Measurements from ENCODE around the gene TUBGCP2.

TUBGCP2 gene, protein sequence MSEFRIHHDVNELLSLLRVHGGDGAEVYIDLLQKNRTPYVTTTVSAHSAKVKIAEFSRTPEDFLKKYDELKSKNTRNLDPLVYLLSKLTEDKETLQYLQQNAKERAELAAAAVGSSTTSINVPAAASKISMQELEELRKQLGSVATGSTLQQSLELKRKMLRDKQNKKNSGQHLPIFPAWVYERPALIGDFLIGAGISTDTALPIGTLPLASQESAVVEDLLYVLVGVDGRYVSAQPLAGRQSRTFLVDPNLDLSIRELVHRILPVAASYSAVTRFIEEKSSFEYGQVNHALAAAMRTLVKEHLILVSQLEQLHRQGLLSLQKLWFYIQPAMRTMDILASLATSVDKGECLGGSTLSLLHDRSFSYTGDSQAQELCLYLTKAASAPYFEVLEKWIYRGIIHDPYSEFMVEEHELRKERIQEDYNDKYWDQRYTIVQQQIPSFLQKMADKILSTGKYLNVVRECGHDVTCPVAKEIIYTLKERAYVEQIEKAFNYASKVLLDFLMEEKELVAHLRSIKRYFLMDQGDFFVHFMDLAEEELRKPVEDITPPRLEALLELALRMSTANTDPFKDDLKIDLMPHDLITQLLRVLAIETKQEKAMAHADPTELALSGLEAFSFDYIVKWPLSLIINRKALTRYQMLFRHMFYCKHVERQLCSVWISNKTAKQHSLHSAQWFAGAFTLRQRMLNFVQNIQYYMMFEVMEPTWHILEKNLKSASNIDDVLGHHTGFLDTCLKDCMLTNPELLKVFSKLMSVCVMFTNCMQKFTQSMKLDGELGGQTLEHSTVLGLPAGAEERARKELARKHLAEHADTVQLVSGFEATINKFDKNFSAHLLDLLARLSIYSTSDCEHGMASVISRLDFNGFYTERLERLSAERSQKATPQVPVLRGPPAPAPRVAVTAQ

DNA sequence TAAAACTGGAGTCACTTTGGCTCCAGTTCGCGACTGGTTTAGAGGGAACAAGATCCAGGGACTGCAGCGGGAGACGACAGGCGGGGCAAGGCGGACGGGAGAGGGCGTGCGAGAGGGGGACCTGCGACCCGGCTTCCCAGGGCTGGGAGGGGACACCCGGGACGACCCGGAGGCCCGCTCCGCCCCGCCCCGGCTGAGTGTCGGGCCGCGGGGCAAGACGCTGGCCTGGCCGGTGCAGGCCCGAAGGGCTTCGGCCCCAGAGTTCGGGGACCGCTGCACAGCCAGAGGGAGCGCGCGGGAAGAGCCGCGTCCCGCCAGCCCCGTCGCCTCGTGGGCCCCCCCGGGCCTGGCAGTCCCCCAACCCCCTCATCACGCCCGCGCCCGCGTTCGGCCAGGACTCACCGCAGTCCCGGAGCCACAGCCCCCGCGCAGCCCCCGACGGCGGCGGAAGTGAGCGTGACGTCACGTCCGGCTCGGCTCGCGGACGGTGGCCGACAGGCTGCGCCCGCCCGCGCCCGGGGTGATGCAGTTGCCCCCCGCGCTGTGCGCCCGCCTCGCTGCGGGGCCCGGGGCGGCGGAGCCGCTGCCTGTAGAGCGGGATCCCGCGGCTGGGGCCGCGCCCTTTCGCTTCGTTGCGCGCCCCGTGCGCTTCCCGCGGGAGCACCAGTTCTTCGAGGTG lies at the start of gene TUBGCP2, which contains the start of gene ZNF511:
Gene TUBGCP2 (minus strand): TSS at position 452 of the 679 bp plus-strand sequence. CDS start 5,931 bp downstream, outside the sequence.
Gene ZNF511 (plus strand): TSS at position 494 of the 679 bp plus-strand sequence. CDS start 30 bp downstream, at position 524.
- peaks cover 30% of the 10 kb centered on the region for H3K36me3 ChIP-seq (ENCODE audit: insufficient read depth, low read length)
- peak within 1 kb of the TSS; percentile 99 for H3K27ac ChIP-seq (ENCODE audit: low read depth, low read length)
- H3K27me3 ChIP-seq (ENCODE audit: control insufficient read depth in 1 of 2, insufficient read depth in 2 of 2, low read length in 2 of 2), result no peaks in the 10 kb centered on the region
- peak within 1 kb of the TSS; percentile 93 to 95 for H3K4me3 ChIP-seq (ENCODE audit: low read depth in 1 of 2, low read length in 2 of 2)
- H3K9ac ChIP-seq (ENCODE audit: low read length), result peak within 1 kb of the TSS; percentile 88
- no peaks in the 10 kb centered on the region for H3K9me3 ChIP-seq (ENCODE audit: low read length)
- peaks cover 22% of the 10 kb centered on the region for H3K4me1 ChIP-seq (ENCODE audit: insufficient read depth, low read length)

DNA sequence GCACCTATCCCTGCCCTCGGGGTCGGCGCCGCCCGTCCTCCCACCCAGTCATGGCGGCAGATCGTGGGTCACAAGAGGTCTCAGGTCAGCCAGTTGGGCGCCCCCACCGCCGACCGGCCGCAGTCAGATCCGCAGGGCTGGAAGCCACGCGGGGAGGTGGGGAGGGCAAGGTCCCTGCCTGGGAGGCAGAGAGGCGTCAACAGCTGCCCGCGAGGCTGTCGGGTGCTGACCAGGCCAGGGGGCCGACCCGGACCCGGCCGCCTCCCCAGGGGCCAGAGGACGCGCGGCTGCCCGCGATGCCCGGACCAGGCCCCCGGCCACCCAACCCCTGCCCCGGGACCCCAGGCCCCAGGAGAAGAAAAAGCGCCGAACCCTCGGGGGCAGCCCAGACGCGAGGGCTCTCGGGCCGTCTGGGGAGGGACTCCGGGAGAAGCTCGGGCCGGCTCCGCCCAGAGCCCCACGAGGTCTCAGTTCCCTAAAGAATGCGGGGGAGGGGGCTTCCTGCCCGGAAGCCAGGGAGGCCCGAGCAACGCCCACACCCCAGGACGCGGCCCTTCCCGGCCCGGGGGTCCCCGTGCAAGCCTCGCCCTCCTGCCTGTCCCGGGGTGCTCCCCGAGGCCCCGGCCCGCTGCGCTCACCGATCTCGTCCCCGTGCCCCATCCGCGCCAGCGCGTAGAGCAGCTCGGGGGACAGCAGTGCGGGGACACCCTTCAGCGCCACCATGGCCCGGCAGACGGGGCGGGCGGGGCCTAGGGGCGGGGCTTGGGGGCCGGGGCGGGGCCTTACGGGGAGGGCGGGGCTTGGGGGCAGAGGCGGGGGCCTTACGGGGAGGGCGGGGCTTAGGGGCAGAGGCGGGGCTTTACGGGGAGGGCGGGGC lies 48.9 kb upstream of the TUBGCP2 start, which contains the start of gene FUOM:
Gene FUOM (minus strand): TSS at position 735 of the 877 bp plus-strand sequence. CDS start 12 bp downstream, at position 723.
- Histone ChIP-seq H3K9me3 (ENCODE audit: low read length) (no peaks in the 10 kb centered on the region), H3K4me3 (ENCODE audit: low read depth in 1 of 2, low read length in 2 of 2) (peak within 1 kb of the TSS; percentile 18 to 47), H3K4me1 (ENCODE audit: insufficient read depth, low read length) (peaks cover 6% of the 10 kb centered on the region), H3K9ac (ENCODE audit: low read length) (no peak within 1 kb of the TSS), H3K27ac (ENCODE audit: low read depth, low read length) (no peak within 1 kb of the TSS), H3K27me3 (ENCODE audit: control insufficient read depth in 1 of 2, insufficient read depth in 2 of 2, low read length in 2 of 2) (peaks cover 0 to 30% of the 10 kb centered on the region in 2 donors), H3K36me3 (ENCODE audit: insufficient read depth, low read length) (peaks cover 2% of the 10 kb centered on the region)

DNA sequence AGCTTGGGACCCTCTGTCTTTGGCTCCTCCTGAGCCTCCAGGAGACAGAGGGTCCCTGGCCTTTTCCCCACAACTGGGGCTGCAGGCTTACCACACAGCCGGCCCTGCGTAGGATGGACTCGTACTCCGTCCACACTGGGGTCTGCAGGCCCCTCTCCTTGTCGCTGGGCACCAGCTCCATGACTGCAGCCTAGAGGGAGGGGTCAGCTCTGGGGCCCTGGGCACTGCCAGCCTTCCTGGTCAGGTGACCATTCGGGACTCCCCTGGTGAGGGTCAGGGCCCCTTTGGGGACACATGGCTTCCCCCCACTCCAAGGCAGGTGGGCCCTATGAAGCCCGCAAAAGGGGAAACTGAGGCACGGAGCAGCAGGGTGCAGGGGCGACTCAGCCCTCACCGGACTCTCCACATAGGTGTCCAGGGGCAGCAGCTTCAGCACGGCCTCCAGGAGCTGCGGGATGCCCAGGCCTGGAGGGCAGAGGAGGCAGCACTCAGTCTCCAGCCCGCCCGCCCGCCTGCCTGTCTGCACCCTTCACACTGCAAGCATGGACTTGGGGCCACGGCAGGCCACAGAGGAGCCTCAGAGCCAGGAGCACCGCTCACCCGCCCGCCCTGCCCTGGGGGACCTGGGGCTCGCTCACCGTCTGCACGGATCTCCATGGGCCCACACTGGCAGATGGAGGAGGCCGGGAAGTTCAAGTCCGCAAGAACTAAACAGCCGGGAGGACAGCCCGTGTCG lies 48.0 kb upstream of the TUBGCP2 start:
- Histone ChIP-seq H3K9me3 (ENCODE audit: low read length) (no peaks in the 10 kb centered on the region), H3K27ac (ENCODE audit: low read depth, low read length) (no peak overlapping the region), H3K4me3 (ENCODE audit: low read depth in 1 of 2, low read length in 2 of 2) (peak overlapping the region; percentile 18 to 47), H3K9ac (ENCODE audit: low read length) (no peak overlapping the region), H3K36me3 (ENCODE audit: insufficient read depth, low read length) (no peaks in the 10 kb centered on the region), H3K4me1 (ENCODE audit: insufficient read depth, low read length) (peaks cover 6% of the 10 kb centered on the region), H3K27me3 (ENCODE audit: control insufficient read depth in 1 of 2, insufficient read depth in 2 of 2, low read length in 2 of 2) (peaks cover 0 to 34% of the 10 kb centered on the region in 2 donors)

DNA sequence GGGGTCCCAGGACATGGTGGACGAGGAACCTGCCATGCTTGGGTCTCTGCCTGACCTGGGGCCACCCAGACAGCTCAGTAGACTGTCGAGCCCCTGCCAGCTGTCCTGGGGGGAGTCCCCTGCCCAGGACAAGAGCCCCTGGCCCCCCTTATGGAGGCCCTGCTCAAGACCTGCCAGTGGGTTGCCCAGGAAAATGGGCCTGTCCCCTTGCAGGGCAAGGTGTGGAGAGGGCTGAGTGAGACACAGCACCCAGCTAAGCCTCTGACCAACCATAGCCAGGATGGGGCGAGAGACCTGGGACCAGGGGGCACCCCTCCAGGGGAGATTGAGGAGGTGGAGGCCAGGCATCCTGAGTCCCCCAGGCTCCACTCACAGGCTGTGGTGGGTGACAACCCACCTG lies 47.3 kb upstream of the TUBGCP2 start:
- Histone ChIP-seq H3K9ac (ENCODE audit: low read length) (no peak overlapping the region), H3K27ac (ENCODE audit: low read depth, low read length) (no peak overlapping the region), H3K4me3 (ENCODE audit: low read depth in 1 of 2, low read length in 2 of 2) (no peak overlapping the region), H3K36me3 (ENCODE audit: insufficient read depth, low read length) (no peaks in the 10 kb centered on the region), H3K27me3 (ENCODE audit: control insufficient read depth in 1 of 2, insufficient read depth in 2 of 2, low read length in 2 of 2) (peaks cover 0 to 34% of the 10 kb centered on the region in 2 donors), H3K9me3 (ENCODE audit: low read length) (no peaks in the 10 kb centered on the region), H3K4me1 (ENCODE audit: insufficient read depth, low read length) (peaks cover 6% of the 10 kb centered on the region)

DNA sequence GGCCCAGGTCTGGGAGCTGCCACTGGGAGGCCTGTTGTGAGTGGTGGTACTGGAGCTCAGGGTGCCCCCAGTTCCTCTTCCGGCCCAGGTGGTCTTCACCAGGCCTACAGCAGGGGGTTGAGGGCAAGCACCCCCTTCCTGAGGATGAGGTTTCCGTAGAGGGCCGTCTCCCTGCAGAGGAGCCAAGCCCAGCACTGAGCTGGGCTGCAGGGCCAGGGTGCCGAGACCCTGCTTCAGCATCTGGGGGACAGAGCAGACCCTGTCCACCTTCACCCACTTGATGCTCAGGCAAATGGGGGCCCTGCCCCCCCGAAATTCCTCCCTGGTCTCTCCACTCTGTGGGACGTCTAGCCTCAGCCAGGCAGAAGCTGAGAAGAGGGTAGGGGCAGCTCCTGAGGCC lies 46.6 kb upstream of the TUBGCP2 start:
- no peaks in the 10 kb centered on the region for H3K36me3 ChIP-seq (ENCODE audit: insufficient read depth, low read length)
- no peak overlapping the region for H3K27ac ChIP-seq (ENCODE audit: low read depth, low read length)
- H3K27me3 ChIP-seq (ENCODE audit: control insufficient read depth in 1 of 2, insufficient read depth in 2 of 2, low read length in 2 of 2), result peaks cover 0 to 35% of the 10 kb centered on the region in 2 donors
- peaks cover 6% of the 10 kb centered on the region for H3K4me1 ChIP-seq (ENCODE audit: insufficient read depth, low read length)
- no peak overlapping the region for H3K4me3 ChIP-seq (ENCODE audit: low read depth in 1 of 2, low read length in 2 of 2)
- no peaks in the 10 kb centered on the region for H3K9me3 ChIP-seq (ENCODE audit: low read length)
- no peak overlapping the region for H3K9ac ChIP-seq (ENCODE audit: low read length)

DNA sequence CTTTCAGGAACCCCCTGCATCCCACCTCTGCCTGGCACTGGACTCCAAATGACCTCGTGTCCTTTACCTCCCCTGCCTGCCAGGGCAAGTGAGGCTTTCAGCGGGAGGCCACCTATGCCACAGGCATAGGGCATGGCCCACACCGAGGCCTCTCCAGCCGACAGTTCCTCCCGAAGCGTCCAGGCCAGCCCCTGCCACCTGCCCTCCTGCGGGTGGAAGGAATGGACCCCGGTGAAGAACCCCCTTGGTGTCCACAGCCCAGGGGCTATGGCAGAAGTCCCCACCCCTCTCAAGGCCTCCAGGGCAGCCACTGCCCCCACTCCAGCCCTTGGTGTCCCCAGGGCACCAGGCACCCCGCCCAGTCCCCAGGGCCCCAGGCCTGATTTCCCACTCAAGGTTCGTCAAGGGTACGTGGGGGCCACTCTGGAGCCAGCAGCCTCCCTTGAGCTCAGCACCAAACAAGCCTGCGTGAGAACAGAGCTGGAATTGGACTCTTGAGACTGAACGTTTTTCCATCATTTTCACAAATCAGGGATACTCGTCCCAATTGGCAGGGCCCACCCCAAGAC lies 46.1 kb upstream of the TUBGCP2 start:
- no peaks in the 10 kb centered on the region for H3K36me3 ChIP-seq (ENCODE audit: insufficient read depth, low read length)
- peaks cover 0 to 40% of the 10 kb centered on the region in 2 donors for H3K27me3 ChIP-seq (ENCODE audit: control insufficient read depth in 1 of 2, insufficient read depth in 2 of 2, low read length in 2 of 2)
- H3K9me3 ChIP-seq (ENCODE audit: low read length), result no peaks in the 10 kb centered on the region
- no peak overlapping the region for H3K4me3 ChIP-seq (ENCODE audit: low read depth in 1 of 2, low read length in 2 of 2)
- peaks cover 6% of the 10 kb centered on the region for H3K4me1 ChIP-seq (ENCODE audit: insufficient read depth, low read length)
- H3K9ac ChIP-seq (ENCODE audit: low read length), result no peak overlapping the region
- H3K27ac ChIP-seq (ENCODE audit: low read depth, low read length), result no peak overlapping the region

DNA sequence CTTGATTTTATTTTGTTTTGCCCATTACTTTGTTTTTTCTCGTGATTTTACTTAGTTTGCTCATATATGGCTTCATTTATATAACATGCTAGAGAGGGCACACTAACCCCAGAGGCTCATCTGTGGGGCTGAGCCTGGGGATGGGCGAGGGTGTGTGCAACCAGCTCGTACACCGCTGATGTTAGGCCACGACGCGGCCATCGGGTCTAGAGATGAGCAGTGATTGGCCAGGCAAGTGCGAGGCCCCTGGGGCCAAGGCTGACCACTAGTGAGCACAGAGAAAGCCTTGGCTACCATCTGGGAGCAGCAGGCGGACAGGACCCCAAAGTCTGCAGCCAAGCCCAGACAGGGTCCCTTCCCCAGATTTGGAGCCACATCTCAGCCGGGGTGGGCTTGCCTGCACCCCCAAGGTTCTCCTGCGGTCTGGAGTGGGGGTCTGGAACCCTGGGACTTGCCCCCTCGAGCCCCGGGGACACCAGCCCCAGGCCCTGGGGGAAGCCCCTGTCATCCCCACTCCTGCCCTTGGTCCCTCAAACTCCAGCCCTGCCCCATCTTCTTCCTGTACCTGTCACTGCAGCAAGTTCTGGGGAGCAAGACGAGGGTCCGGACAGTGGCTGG lies 45.4 kb upstream of the TUBGCP2 start:
- Histone ChIP-seq H3K9ac (ENCODE audit: low read length) (no peak overlapping the region), H3K4me1 (ENCODE audit: insufficient read depth, low read length) (peaks cover 6% of the 10 kb centered on the region), H3K36me3 (ENCODE audit: insufficient read depth, low read length) (no peaks in the 10 kb centered on the region), H3K9me3 (ENCODE audit: low read length) (no peaks in the 10 kb centered on the region), H3K4me3 (ENCODE audit: low read depth in 1 of 2, low read length in 2 of 2) (no peak overlapping the region), H3K27ac (ENCODE audit: low read depth, low read length) (no peak overlapping the region), H3K27me3 (ENCODE audit: control insufficient read depth in 1 of 2, insufficient read depth in 2 of 2, low read length in 2 of 2) (peaks cover 0 to 40% of the 10 kb centered on the region in 2 donors)

DNA sequence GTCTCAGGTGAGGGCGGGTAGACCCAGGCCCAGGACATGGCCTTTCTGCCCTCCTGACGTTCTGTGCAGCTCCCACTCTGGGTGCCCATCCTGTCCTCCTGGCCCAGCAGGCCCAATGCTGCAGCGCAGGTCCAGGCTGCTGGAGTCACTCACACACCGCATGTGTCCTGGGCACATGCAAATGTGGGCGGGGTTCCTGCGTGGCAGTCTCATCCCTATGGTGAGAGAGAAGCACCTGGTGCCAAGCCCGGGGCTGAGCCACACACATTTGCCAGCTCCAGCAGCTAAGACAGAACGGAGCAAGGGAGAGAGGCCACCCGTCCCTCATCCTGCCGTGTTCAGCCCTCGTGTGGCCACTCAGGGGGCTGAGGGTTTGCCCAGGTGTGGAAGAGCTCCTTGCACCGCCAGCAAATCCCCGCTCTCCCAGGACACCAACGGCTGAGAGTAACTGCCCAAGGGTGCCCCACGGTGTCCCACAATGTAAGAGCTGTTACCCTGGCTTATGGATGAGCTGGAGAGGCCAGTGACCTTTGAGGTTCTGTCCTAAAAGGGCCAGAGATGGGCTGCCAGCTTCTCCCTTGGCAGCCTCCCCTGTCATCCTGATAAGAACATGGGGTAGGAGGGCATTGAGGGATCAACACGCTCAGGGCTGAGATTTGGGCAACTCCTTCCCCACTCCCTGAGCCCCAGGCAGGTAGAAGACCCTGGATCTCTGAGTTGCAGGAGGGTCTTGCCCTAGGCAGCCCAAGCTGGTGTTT lies 44.7 kb upstream of the TUBGCP2 start:
- peaks cover 0 to 40% of the 10 kb centered on the region in 2 donors for H3K27me3 ChIP-seq (ENCODE audit: control insufficient read depth in 1 of 2, insufficient read depth in 2 of 2, low read length in 2 of 2)
- no peak overlapping the region for H3K27ac ChIP-seq (ENCODE audit: low read depth, low read length)

More for the DNA sequence above, 44.7 kb upstream of the TUBGCP2 start:
- H3K36me3 ChIP-seq (ENCODE audit: insufficient read depth, low read length), result no peaks in the 10 kb centered on the region
- H3K9ac ChIP-seq (ENCODE audit: low read length), result no peak overlapping the region
- no peak overlapping the region for H3K4me3 ChIP-seq (ENCODE audit: low read depth in 1 of 2, low read length in 2 of 2)
- H3K4me1 ChIP-seq (ENCODE audit: insufficient read depth, low read length), result peaks cover 6% of the 10 kb centered on the region
- no peaks in the 10 kb centered on the region for H3K9me3 ChIP-seq (ENCODE audit: low read length)
